ENCODE measurements around the gene CTDSP2. TPM values are rescaled to one million over a fixed set of nuclear protein-coding genes. Genes with fewer than 3 reads are reported as not detected.
"Not testable (repeated sequence)": the region's sequence is repeated elsewhere in the genome, so short reads cannot be mapped to it uniquely, and the experiment has no call there.

The CTDSP2 gene
- 251 TPM for polyA plus RNA-seq (ENCODE audit: insufficient read length)
- long read RNA-seq, donor 1, full-length matches to known transcripts: 38 of 74 reads
- long read RNA-seq, donor 1, partial matches to known transcripts: 28 of 74 reads
- long read RNA-seq, donor 1, other reads (novel, unspliced or antisense): 8 of 74 reads
- long read RNA-seq, donor 2, full-length matches to known transcripts: 29 of 43 reads
- long read RNA-seq, donor 2, partial matches to known transcripts: 14 of 43 reads
- long read RNA-seq, donor 2, other reads (novel, unspliced or antisense): 0 of 43 reads
- long read RNA-seq, donor 3, full-length matches to known transcripts: 15 of 32 reads
- long read RNA-seq, donor 3, partial matches to known transcripts: 17 of 32 reads
- long read RNA-seq, donor 3, other reads (novel, unspliced or antisense): 0 of 32 reads
- long read RNA-seq, donor 4, partial matches to known transcripts: 5 of 5 reads
- long read RNA-seq, donor 4, other reads (novel, unspliced or antisense): 0 of 5 reads
- long read RNA-seq, donor 5, full-length matches to known transcripts: 32 of 40 reads
- long read RNA-seq, donor 5, partial matches to known transcripts: 8 of 40 reads
- long read RNA-seq, donor 5, other reads (novel, unspliced or antisense): 0 of 40 reads
- long read RNA-seq, donor 6, full-length matches to known transcripts: 31 of 55 reads
- long read RNA-seq, donor 6, partial matches to known transcripts: 17 of 55 reads
- long read RNA-seq, donor 6, other reads (novel, unspliced or antisense): 7 of 55 reads
- long read RNA-seq, donor 7, full-length matches to known transcripts: 37 of 72 reads
- long read RNA-seq, donor 7, partial matches to known transcripts: 35 of 72 reads
- long read RNA-seq, donor 7, other reads (novel, unspliced or antisense): 0 of 72 reads
- long read RNA-seq, donor 8, full-length matches to known transcripts: 16 of 16 reads
- long read RNA-seq, donor 8, partial matches to known transcripts: 0 of 16 reads
- long read RNA-seq, donor 8, other reads (novel, unspliced or antisense): 0 of 16 reads

DNA sequence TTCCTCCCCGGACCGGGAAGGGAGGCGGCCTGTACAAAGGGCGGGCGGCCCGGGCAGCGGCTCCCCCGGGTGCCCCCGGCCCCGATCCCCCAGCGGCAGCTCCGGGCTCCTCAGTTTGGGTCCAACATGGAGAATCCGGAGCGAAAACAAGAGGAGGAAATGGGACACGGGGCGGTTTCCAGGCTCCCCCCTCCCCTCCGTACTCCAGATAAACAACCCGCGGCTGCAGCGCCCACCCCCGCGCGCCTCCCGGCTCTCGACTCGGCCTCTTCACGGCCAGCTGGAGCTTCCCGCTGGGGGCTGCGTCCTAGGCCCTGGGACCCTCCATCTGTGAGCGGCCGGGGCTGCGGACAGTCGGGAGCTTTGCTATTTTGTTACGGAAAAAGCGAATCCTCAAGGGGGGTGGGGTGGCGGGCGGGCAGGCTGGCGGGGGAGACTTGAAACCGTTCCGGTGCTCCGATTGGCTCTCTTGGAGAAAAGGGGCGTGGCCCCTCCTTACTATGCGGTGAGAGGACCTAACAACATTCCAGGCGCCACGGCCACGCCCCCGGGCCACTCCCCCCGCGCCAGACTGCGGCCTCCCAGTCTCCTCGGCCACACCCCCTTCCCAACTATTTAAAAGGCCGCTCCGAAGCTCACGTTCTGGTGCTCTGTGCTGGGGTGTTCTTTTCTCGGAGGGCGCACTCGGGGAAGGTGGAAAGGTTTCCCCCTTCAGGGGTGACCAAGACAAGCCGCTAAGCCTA is at the start of gene CTDSP2:
Gene CTDSP2 (minus strand): TSS at position 153 of the 743 bp plus-strand sequence. CDS start 294 bp downstream, outside the sequence.
- DNase-seq: peak; percentile 99

DNA sequence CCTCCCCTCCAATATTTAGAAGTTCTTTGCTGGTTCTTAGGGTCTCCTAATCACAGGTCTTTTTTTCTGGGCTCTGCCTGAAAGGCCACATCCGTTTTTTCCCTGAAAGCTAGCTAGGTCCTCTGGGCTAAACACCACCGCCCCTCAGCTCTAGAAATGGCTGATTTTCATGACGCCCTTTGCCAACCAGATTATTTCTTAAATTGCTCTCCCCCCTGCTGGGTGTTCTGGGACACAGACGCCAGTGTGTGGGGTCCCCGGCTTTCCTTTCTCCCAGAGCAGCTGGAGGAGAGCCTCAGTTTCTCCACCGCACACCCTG is 49.5 kb upstream of the CTDSP2 start:
- DNase-seq: peak; percentile 42

GRCh38 chr12:57895389-57896114 is 49.0 kb upstream of the CTDSP2 start:
- no peak for DNase-seq

DNA sequence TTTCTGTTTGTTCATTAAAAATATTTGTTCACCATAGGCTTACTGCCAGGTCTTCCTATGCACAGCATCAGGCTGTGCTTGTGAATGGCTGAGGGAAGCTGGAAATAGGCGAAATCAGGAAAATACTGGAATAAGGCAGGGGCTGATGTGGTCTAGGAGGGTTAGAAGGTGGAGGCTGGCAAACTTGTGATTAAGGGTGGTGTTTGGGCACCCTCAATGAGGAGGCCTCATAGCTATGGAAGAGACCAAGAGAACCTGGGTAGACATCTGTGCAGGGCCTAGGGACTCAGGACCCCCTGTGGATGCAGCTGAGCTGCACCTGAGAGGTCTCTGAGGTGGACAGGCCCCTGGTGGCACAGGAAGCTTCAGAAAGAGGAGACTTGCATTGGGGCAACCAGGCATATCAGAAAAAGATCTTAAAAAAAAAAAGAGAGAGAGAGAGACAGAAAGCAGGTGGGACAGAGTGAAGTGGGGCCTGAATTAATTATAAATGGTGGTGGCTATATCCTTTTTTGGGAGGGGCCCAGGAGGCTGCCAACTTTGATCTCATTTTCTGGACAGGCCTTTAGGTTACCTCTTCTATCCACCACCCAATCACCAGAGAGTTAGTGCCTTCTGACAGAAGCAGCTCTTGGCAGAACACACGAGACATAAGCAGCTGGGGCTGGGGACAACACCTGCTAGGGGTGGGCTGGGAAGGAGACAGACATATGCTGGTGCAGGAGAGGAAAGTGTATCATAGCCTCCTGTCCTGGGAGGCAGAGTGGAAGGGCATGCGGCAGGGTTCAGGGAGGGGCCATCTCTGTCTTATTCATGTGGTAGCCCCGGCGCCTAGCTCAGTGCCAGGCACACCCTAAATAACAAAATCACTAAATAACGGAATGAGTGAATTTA is 48.1 kb upstream of the CTDSP2 start:
- no peak for DNase-seq

DNA sequence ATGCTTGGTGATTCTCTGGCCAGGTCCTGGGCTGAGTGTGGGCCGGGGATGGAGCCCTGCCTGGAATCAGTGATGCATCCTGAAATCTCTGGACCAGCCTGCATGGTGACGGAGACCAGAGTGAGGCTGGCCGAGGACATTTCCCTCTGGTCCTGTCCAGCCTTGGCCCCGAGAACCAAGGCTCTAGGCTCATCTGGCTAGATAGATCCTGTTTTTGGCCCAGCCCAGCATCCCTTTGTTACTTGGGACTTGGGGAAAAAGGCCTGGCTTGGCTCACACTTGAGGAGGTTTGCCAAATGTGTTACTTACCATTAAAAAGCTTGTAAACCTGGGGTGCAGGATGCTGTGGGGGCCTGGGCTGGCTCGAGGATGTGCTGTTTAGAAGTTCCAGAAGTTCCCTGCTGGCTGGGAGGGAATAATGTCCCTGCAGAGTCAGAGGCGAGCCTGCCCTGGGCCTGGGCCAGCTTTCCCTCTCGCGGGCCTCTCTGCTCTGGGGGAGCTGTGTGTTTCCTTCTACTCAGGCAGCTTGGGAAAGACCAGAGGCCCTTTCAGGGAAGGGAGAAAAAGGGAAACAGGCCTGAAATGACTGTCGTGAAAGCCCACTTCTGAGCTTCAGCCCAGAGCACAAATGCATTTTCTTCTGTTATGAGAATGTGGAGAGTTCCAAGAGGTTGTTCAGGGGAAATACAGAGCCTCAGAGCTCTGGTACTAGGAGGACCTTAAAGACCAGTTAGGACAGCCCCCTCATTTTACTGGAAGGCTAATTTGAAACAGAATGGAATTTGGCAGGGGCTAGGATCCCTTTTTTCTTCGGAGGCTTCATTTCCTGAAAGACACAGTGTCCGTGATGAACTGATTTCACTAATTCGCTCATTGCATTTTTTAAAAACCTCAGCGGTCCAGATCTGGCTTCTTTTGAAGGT is 47.2 kb upstream of the CTDSP2 start:
- DNase-seq: peak; percentile 93

DNA sequence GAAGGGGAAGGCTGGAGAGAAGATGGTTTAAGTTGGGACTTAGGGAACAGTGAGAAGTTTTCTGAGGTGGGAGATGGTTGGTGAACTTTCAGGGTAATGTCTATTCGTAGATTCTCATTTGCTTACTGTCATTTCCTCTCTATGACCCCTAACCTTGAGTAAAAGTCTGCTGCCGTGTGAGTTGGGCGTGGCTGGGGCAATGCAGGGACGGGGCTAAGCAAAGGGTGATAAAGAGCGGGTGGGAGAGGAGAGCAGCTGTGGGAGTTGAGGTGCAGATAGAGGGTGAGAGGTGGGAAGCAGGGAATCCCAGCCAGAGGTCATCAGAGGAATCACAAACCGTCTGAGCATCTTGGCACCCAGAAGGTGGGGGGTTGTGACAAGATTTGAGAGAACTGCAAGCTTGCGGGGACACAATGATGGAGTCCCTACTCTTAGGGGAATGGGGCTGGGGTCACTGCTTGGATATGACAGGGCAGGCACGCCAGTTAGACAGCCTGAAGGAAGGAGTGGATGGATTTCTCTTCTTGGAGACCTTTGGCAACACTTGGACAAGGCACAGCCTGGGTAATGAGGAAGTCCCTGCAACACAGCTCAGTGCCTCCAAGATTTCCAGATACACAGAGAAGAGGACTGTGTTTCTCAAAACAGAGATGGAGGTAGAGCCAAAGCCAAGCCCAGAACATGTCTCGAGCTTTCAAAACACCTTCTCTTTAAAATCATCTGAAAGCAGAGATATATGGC is 45.9 kb upstream of the CTDSP2 start:
- no peak for DNase-seq

- DNase-seq: no peak
Observed at GRCh38 chr12:57891542-57892228, 45.2 kb upstream of the CTDSP2 start.

GRCh38 chr12:57890191-57891115 is 43.9 kb upstream of the CTDSP2 start:
- DNase-seq: no peak

DNA sequence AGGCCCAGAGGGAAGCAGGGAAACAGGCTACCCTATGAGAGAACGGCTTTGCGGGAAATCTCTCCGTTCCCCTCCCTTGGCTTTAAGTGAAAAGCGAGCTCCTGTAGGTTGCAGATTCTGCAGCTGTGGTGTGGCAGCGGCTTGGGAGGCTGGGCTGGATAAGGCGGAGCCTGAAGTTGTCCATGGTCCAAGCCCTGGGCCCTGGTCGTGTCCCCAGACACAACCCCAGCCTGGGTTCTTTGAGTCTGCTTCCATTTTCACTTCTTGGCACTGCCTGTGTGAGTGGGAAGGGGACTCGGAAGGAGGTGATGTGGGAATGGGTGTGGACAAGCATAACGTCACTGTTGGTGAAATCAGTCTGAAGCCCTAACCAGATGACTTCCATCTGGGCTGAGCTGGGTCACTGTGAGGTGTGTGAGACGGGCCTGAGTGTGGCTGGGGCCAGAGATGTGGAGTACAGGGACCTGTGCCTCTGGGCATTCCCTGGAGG is 43.0 kb upstream of the CTDSP2 start:
- peak; percentile 50 for DNase-seq

DNA sequence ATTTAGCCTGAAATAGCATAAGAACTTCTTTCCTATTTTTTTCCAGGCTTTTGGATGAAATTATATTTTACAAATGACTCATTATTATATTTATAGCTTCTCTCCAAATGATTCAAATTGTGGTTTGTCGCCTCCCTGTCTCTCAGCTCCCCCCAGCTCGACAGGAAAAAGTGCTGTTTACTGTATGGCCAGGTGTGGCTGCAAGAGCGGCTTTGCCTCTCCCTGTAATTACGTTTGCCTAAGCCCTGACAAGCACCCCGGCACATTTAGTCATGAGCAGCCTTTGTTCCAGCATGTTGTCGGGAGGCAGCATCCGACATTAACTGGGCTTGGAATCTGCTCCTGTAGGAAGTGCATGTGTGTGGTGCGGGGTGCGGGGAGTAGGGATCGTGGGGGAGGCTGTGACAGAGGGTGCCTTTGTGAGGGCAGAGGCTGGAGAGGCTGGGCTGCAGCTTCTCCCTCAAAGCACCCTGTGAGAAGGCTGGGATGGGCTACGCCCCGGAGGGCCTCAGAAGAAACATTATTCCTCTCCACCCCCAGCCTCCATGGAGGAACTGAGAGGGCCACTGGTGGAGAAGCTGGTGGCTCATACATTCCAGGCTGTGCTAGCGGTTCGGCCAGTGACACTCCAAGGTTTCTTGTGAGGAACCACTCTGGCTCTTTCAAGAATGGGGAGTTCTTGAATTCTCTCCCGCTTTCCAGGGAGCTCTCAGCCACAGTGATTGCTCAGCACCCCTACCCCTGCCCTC is 42.1 kb upstream of the CTDSP2 start:
- no peak for DNase-seq

DNA sequence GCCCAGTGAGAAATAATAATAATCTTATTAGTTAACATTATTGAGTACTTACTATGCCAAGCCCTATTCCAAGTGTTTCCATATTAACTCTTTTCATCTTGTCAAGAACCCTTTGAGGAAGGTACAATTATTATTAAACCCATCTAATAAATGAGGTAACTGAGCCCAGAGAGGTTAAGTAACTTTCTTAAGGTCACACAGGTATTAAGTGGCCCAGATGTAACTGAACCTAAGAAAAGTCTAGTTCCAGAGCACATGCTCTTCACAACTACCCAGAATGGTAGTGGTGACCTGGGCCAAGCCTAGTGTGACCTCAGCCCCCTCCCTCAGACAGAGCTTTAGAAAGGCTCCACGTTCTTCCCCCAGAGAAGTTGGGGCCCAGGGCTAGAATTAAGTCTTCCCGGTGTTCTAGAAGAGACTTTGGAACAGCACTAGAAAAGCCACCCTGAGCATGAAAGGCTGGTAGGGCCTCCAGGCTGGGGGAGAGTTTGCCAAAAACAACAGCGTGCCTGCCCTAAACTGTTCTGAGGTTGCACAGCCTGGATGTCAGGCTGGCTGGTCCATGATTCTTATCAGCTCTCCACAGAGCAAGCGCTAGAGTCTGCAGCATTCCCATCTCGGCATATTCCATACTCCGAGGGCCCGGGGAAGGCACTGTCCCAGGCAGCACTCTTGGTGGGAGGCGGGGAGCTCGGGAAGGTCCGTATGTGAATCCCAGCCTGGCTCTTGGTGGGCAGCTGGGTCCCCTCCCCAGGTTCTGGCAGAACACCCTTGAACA is 41.3 kb upstream of the CTDSP2 start:
- no peak for DNase-seq

DNA sequence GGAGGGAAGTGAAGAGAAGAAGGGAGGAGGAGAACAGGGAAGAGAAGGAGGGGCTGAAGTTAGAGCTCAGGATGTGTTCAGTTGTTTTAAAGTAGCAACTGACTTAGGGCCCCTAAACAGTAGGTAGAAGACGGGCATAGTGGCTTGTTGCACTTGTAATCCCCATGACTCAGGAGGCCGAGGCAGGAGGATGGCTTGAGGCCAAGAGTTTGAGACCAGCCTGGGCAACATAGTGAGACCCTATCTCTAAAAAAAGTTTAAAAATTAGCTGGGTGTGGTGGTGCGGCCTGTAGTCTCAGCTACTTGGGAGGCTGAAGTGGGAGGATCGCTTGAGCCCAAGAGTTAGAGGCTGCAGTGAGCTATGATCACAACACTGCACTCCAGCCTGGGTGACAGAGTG is 40.4 kb upstream of the CTDSP2 start:
- DNase-seq: not testable (repeated sequence)

DNA sequence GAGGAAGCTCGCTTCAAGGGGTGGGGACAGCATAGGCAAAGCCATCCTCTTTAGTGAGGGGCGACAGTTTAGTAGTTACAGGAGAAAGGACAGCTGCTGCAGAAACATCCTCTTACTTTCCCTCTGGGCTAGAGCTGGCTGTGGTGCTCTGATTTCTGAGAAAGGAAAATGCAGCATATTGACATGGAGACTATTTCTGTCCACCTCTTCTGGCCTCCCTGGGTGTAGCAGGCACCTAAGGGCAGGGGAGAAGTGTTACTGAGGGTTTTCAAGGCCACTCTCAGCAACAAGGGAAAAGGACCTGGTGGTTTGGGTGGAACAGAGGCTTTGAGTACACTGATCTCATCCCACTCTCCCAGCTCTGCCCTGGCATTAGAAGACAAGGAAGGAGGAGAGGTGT is 40.0 kb upstream of the CTDSP2 start:
- no peak for DNase-seq

GRCh38 chr12:57885207-57885606 is 38.7 kb upstream of the CTDSP2 start:
- DNase-seq: no peak

- no peak for DNase-seq
Observed at GRCh38 chr12:57883700-57884099, 37.2 kb upstream of the CTDSP2 start.
